WTC11 (cell line): ENCODE measurements around the gene MTPN.

Experiments used
- CTCF ChIP-seq: fragments of 200-600 bp; IDR thresholded peaks from 2 replicates; pipeline ENCODE4 v1.8.0; 2022; ENCODE audit warnings: antibody characterized with exemption
- ELF4 ChIP-seq: sonication (generic); formaldehyde crosslinking; IDR thresholded peaks from 2 replicates; pipeline ENCODE4 v1.8.1; 2022; ENCODE audit warnings: low read depth, mild to moderate bottlenecking, moderate library complexity, missing genetic modification reagents
- SMAD3 ChIP-seq: sonication (generic); formaldehyde crosslinking; IDR thresholded peaks from 2 replicates; pipeline ENCODE4 v1.8.0; 2022; ENCODE audit warnings: missing genetic modification reagents, mild to moderate bottlenecking, borderline replicate concordance
- TEAD1 ChIP-seq: sonication (generic); formaldehyde crosslinking; IDR thresholded peaks from 2 replicates; pipeline ENCODE4 v1.8.0; 2022; ENCODE audit warnings: mild to moderate bottlenecking, missing genetic modification reagents

GRCh38 chr7:135904282-135904681, 72.9 kb downstream of the MTPN start:
- TF ChIP-seq CTCF (no peak), SMAD3 (CRISPR knock-in tag) (no peak), ELF4 (CRISPR knock-in tag) (no peak), TEAD1 (CRISPR knock-in tag) (no peak)
